Measurements from ENCODE around the gene ERLEC1.
"Not testable (repeated sequence)": the region's sequence is repeated elsewhere in the genome, so short reads cannot be mapped to it uniquely, and the experiment has no call there.

ERLEC1 gene

GRCh38 chr2:53777134-53777533 is 9.7 kb upstream of the ERLEC1 start:
- in situ Hi-C loops (cut with MboI; ENCODE audit: low pct_unique_long_range_greater_than_20kb, low sequenced_read_pairs): no loop called here
- peak; percentile 32 for DNase-seq

DNA sequence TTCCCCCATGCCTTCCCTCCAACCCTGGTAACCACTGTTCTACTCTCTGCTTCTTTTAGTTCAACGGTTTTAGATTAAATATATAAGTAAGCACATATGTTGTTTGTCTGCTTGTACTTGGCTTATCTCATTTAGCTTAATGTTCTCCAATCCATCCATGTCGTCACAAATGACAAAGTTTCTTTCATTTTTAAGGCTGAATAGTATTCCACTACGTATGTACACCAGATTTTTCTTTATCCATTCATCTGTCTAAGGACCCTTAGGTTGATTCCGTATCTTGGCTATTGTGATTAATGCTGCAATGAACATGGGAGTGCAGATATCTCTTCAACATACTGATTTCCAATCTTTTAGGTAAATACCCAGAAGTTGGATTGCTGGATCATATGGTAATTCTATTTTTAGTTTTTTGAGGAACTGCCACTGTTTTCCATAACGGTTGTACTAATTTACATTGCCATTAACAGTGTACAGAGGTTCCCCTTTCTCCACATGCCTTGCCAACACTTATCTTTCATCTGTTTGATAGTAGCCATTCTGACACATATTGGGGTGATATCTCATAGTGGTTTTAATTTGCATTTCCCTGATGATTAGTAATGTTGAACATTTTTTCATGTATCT is 8.2 kb upstream of the ERLEC1 start:
- in situ Hi-C loops (cut with MboI; ENCODE audit: low pct_unique_long_range_greater_than_20kb, low sequenced_read_pairs): no loop called here
- DNase-seq: peak; percentile 77

DNA sequence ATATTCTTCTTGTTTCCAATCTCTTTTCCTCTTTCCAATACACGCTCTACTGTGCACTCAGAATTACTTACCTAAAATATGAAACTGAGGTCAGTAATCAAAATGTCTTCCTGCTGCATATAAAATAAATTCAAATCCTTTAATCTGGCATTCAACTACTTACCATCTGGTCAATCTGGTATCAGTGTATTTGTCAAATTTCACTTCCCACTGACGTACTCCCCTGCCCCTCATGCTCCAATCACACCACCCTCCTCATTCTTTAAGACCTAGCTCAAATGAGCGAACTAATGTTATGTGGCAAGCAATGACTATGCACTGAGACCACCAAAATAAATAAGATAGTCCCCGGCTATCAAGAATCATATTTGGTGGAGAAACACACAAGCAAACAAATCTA is 6.8 kb upstream of the ERLEC1 start:
- DNase-seq: no peak
- in situ Hi-C loops (cut with MboI; ENCODE audit: low pct_unique_long_range_greater_than_20kb, low sequenced_read_pairs): no loop called here

DNA sequence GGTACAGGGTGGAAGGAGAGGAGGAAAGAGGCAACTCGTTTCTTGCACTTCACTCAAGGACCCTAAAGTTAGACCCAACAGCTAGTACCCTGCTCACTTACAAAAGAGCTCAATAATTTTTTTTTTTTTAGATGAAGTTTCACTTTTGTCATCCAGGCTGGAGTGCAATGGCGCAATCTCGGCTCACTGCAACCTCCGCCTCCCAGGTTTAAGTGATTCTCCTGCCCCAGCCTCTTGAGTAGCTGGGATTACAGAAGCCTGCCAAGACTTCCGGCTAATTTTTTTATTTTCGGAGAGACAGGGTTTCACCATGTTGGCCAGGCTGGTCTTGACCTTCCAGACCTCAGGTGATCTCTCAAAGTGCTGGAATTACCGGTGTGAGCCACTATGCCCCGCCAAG is 4.2 kb upstream of the ERLEC1 start:
- no peak for DNase-seq
- in situ Hi-C loops (cut with MboI; ENCODE audit: low pct_unique_long_range_greater_than_20kb, low sequenced_read_pairs): no loop called here

- DNase-seq: no peak
- in situ Hi-C loops (cut with MboI; ENCODE audit: low pct_unique_long_range_greater_than_20kb, low sequenced_read_pairs): no loop called here
Observed at GRCh38 chr2:53784436-53784835, 2.4 kb upstream of the ERLEC1 start.

GRCh38 chr2:53785366-53785765 is 1.5 kb upstream of the ERLEC1 start:
- no peak for DNase-seq

GRCh38 chr2:53786352-53786704 is 516 bp upstream of the ERLEC1 start:
- in situ Hi-C loops (cut with MboI; ENCODE audit: low pct_unique_long_range_greater_than_20kb, low sequenced_read_pairs): no loop called here
- DNase-seq: no peak

More at GRCh38 chr2:53785366-53785765, 1.5 kb upstream of the ERLEC1 start:
- in situ Hi-C loops (cut with MboI; ENCODE audit: low pct_unique_long_range_greater_than_20kb, low sequenced_read_pairs): no loop called here

GRCh38 chr2:53787614-53788289 is 908 bp downstream of the ERLEC1 start:
- in situ Hi-C loops (cut with MboI; ENCODE audit: low pct_unique_long_range_greater_than_20kb, low sequenced_read_pairs): no loop called here
- DNase-seq: peak; percentile 51

GRCh38 chr2:53793261-53793660 is 6.4 kb downstream of the ERLEC1 start:
- in situ Hi-C loops (cut with MboI; ENCODE audit: low pct_unique_long_range_greater_than_20kb, low sequenced_read_pairs): no loop called here
- DNase-seq: no peak

- in situ Hi-C loops (cut with MboI; ENCODE audit: low pct_unique_long_range_greater_than_20kb, low sequenced_read_pairs): no loop called here
Observed at GRCh38 chr2:53793821-53794220, 7.0 kb downstream of the ERLEC1 start.

DNA sequence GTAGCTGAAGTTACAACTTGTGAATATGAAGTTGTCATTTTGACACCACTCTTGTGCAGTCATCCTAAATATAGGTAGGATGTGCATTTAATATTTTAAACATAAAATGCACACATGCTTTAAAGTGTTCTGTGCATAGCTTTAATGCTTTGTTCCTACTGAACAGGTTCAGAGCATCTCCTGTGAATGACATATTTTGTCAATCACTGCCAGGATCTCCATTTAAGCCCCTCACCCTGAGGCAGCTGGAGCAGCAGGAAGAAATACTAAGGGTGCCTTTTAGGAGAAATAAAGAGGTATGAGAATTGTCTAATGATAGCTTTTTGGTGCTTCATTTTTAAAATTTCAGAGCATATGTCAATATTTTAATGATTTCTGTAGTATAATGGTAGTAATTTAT is 14.7 kb downstream of the ERLEC1 start:
- in situ Hi-C loops (cut with MboI; ENCODE audit: low pct_unique_long_range_greater_than_20kb, low sequenced_read_pairs): no loop called here
- DNase-seq: no peak

More at GRCh38 chr2:53793821-53794220, 7.0 kb downstream of the ERLEC1 start:
- DNase-seq: no peak

DNA sequence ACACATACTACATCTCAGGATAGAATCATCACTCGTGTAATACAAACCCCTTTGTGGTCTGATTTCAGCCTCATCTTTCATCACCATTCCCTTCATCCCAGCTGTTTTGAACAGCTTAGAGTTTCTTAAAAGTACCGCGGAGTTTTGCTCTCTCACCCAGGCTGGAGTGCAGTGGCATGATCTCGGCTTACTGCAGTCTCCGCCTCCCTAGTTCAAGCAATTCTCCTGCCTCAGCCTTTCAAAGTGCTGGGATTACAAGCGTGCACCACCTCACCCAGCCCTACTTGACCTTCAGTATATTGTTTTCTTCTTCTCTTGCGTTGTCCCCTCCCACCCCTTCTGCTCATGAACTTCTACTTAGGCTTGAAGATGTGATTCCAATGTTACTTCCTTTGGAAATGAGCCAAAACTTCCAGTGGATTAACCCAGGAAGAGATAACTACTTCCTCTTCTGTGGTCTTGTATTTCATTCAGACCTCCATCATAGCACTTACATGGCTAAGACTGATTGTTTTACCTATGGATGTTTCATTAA is 15.8 kb downstream of the ERLEC1 start:
- in situ Hi-C loops (cut with MboI; ENCODE audit: low pct_unique_long_range_greater_than_20kb, low sequenced_read_pairs): no loop called here
- DNase-seq: peak; percentile 62

DNA sequence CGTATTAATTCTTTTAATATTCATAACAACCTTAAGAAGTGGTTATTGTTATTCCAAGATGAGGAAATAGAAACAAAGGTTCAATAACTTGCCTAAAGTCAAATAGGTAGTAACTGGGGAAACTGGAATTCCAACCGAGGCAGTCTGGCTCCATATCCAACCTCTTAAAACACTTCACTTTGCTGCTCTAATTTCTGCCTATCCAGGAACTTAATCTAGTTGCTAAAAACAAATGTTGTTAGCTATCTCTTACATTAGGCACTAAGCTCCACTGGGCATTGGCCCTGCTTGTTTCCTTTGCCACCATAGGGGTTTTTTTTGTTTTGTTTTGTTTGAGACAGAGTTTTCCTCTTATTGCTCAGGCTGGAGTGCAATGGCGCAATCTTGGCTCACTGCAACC is 24.8 kb downstream of the ERLEC1 start:
- no peak for DNase-seq
- in situ Hi-C loops (cut with MboI; ENCODE audit: low pct_unique_long_range_greater_than_20kb, low sequenced_read_pairs): no loop called here

DNA sequence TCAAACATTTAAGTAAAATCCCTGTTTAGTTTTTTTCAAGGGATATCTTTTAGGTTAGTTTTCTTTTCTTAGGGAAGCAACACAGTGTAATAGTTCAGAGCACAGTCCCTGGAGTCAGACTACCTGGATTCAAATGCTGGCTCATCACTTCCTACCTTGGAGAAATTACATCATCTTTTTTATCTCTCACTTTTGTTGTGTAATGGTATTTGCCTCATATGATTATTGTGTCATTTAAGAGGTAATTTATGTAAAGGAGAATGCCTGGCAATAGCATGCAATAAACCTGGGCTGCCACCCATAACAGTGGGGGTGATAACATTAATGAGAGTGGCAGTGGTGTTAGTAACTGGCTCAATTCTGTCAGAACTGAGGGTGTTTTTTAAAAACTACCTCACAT is 26.3 kb downstream of the ERLEC1 start:
- in situ Hi-C loops (cut with MboI; ENCODE audit: low pct_unique_long_range_greater_than_20kb, low sequenced_read_pairs): no loop called here
- DNase-seq: no peak

DNA sequence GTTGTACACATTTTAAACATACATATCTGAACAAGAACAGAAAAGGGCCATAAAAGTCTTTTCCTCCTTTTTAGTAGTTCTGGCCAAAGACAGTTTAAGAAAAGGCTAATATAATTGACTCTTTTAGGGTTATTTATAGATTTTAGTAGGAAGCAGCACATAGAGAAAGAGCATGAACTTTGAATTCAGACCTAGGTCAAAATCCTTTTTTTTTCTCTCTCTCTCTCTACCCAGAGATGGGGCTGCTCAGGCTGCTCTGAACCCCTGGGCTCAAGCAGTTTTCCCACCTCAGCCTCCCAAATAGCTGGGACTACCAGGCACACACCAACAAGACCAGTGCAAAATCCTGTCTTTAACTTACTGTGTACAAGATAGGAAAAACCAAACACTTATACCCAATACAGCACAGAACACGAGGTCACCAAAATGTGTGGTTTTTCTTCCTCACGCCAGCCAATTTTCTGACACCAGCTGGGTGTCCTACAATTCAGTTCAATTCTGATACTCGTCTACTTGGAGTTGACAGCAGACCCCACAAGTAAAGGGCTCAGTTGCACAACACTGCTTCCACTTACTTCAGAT is 32.1 kb downstream of the ERLEC1 start:
- in situ Hi-C loops (cut with MboI; ENCODE audit: low pct_unique_long_range_greater_than_20kb, low sequenced_read_pairs): no loop called here
- DNase-seq: no peak

GRCh38 chr2:53819634-53820033 is 32.8 kb downstream of the ERLEC1 start:
- no peak for DNase-seq
- in situ Hi-C loops (cut with MboI; ENCODE audit: low pct_unique_long_range_greater_than_20kb, low sequenced_read_pairs): no loop called here

- DNase-seq: no peak
- in situ Hi-C loops (cut with MboI; ENCODE audit: low pct_unique_long_range_greater_than_20kb, low sequenced_read_pairs): no loop called here
Observed at GRCh38 chr2:53820048-53820447, 33.2 kb downstream of the ERLEC1 start.

DNA sequence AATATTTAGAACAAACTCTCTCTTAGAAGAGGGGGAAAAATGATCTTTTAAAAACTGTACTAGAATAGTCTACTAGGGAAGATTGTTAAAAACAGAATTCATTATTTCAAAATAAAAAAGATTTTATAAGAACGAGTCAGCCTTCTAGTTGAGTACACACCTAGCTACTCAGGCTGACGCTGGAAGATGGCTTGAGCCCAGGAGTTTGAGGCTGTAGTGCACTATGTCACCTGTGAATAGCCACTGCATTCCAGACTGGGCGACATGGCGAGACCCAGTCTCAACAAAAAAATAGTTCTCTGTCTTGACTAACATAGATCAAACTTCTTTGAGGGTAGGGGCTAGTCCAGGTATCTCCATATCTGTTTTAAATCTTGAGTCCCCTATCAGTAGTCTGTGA is 33.9 kb downstream of the ERLEC1 start:
- no peak for DNase-seq
- in situ Hi-C loops (cut with MboI; ENCODE audit: low pct_unique_long_range_greater_than_20kb, low sequenced_read_pairs): no loop called here

GRCh38 chr2:53821810-53822209 is 35.0 kb downstream of the ERLEC1 start:
- DNase-seq: no peak
- in situ Hi-C loops (cut with MboI; ENCODE audit: low pct_unique_long_range_greater_than_20kb, low sequenced_read_pairs): no loop called here

DNA sequence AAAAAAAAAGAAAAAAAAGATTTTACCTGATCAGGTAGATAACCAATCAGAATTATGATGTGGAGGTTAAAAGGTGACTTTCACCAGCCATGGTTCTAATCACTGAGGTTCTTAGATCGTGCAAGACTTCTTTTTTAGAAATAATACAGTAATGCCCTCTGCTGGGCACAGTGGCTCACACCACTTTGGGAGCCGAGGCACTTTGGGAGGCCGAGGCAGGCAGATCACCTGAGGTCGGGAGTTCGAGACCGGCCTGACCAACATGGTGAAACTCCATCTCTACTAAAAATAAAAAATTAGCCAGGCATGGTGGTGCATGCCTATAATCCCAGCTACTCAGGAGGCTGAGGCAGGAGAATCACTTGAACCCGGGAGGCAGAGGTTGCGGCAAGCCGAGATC is 36.8 kb downstream of the ERLEC1 start:
- DNase-seq: peak; percentile 58
- in situ Hi-C loops (cut with MboI; ENCODE audit: low pct_unique_long_range_greater_than_20kb, low sequenced_read_pairs): not testable (repeated sequence)

- in situ Hi-C loops (cut with MboI; ENCODE audit: low pct_unique_long_range_greater_than_20kb, low sequenced_read_pairs): no loop called here
- DNase-seq: no peak
Observed at GRCh38 chr2:53826030-53826410, 39.2 kb downstream of the ERLEC1 start.

Data from KBM-7 (cell line).